CD4-positive, alpha-beta T cell (primary cell): ENCODE results near the gene TTC9B. TPM values are rescaled to one million over a fixed set of nuclear protein-coding genes. Genes with fewer than 3 reads are reported as not detected.

ENCODE experiments used
- ATAC-seq: fragments of 200-7000 bp; cut with Tn5 transposase; one replicate; pipeline ENCODE4 v1.10.0; 2022; ENCODE audit warnings: mild to moderate bottlenecking; ENCODE audit not compliant: poor library complexity
- CTCF ChIA-PET: fragments of 350-600 bp; sonication (Branson Sonifier 250); formaldehyde crosslinking; loops from one replicate; lab custom pipeline; 2021; ENCODE audit warnings: antibody characterized with exemption, inconsistent platforms; lab: Charles Lee
- POLR2A ChIA-PET: fragments of 350-600 bp; sonication (Branson Sonifier 250); formaldehyde crosslinking; loops from one replicate; lab custom pipeline; 2021; ENCODE audit warnings: antibody characterized with exemption, inconsistent platforms; lab: Charles Lee
- DNase-seq, 14 experiments: peaks; one replicate each; pipeline ENCODE4 v3.0.0-alpha.2; 2013 to 2020; ENCODE audit warnings: mixed read lengths in 2 of 14
- H3K27ac ChIP-seq, 2 donors: one replicate each; pipeline versions ENCODE4 v1.5.1 to v1.7.0; 2013; ENCODE audit warnings: low read length in 2 of 2, low read depth in 1 of 2, mild to moderate bottlenecking in 1 of 2
- H3K27me3 ChIP-seq, 2 experiments: 1 replicate in 1 of 2; 2 replicates in 1 of 2; pipeline versions ENCODE4 v1.6.1 to v1.7.0; 2013; ENCODE audit warnings: low read length in 2 of 2, control low read depth in 1 of 2, mild to moderate bottlenecking in 1 of 2, moderate library complexity in 1 of 2; ENCODE audit not compliant: insufficient read depth in 2 of 2, control insufficient read depth in 1 of 2
- H3K36me3 ChIP-seq: one replicate; pipeline ENCODE4 v1.6.1; 2013; ENCODE audit warnings: low read length, control low read depth; ENCODE audit not compliant: insufficient read depth
- H3K4me1 ChIP-seq: one replicate; pipeline ENCODE4 v1.6.1; 2013; ENCODE audit warnings: low read length, control low read depth; ENCODE audit not compliant: insufficient read depth
- H3K4me3 ChIP-seq: one replicate; pipeline ENCODE4 v1.5.1; 2013; ENCODE audit warnings: mild to moderate bottlenecking, low read length, moderate library complexity
- H3K9me3 ChIP-seq, 2 experiments: 1 replicate in 1 of 2; 2 replicates in 1 of 2; pipeline versions ENCODE4 v1.6.1 to v1.7.0; 2013; ENCODE audit warnings: low read length in 2 of 2, mild to moderate bottlenecking in 2 of 2, control low read depth in 1 of 2, moderate library complexity in 1 of 2; ENCODE audit not compliant: control insufficient read depth in 1 of 2, insufficient read depth in 1 of 2
- H3K27ac Mint-ChIP-seq: one replicate; pipeline ENCODE4 v1.8.0; 2020; ENCODE audit warnings: mixed read lengths
- H3K27me3 Mint-ChIP-seq: one replicate; pipeline ENCODE4 v1.8.0; 2021; ENCODE audit warnings: mixed read lengths
- H3K36me3 Mint-ChIP-seq: one replicate; pipeline ENCODE4 v1.8.0; 2021; ENCODE audit warnings: low read depth, mixed read lengths
- H3K4me1 Mint-ChIP-seq: one replicate; pipeline ENCODE4 v1.8.0; 2021; ENCODE audit warnings: low read depth, mixed read lengths
- H3K4me3 Mint-ChIP-seq: one replicate; pipeline ENCODE4 v1.8.0; 2020; ENCODE audit warnings: mild to moderate bottlenecking, mixed read lengths
- H3K9me3 Mint-ChIP-seq: one replicate; pipeline ENCODE4 v1.8.0; 2020; ENCODE audit warnings: mixed read lengths
- intact Hi-C, 2 experiments: fragments of 100-400 bp; cut with DNase I in 1 of 2; cut with micrococcal nuclease in 1 of 2; formaldehyde crosslinking; loops; one replicate each; pipeline versions ENCODE4 v1.15.1 to v1.9.0; 2023 to 2025; cut with DNase I, micrococcal nuclease
- total RNA-seq, 174 experiments: library from RNA in 2 of 174; stranded (reverse) in 2 of 174; gene quantifications; one replicate each; pipeline ENCODE4 v1.2.3 and lab custom pipeline; 2021 to 2026
- TF ChIP-seq, protein P1 (sequence below): fragments of 200-600 bp; IDR thresholded peaks from one replicate; pipeline ENCODE4 v1.8.0; 2022; ENCODE audit warnings: antibody characterized with exemption, mild to moderate bottlenecking

TTC9B gene
- total RNA-seq, 2 experiments from 2014 or later, result not detected

DNA sequence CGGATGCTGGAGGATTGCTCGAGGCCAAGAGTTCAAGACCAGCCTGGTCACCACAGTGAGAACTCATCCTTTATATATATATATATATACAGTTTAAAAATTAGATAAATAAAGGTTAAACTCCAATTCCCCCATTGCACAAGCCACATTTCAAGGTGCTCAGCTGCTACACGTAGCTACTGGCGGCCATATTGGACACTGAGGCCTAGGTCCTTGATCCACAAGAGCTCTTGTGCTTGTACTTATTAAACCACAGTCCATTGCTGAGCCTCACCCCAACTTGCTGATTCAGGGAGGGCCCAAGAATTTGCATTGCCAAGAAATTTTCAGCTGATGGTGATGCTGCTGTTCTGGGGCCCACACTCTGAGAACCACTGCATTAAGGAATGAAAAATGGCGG, 9.6 kb downstream of the TTC9B start:
- ChIA-PET POLR2A (no interaction called here), CTCF (no interaction called here)
- Histone ChIP-seq H3K9me3 (no peaks in the 10 kb centered on the region), H3K4me1 (no peaks in the 10 kb centered on the region), H3K27ac (no peak overlapping the region), H3K4me3 (no peak overlapping the region), H3K36me3 (peaks cover 14% of the 10 kb centered on the region), H3K27me3 (no peaks in the 10 kb centered on the region)
- intact Hi-C loops, result no loop called here
- TF ChIP-seq, protein P1, sequence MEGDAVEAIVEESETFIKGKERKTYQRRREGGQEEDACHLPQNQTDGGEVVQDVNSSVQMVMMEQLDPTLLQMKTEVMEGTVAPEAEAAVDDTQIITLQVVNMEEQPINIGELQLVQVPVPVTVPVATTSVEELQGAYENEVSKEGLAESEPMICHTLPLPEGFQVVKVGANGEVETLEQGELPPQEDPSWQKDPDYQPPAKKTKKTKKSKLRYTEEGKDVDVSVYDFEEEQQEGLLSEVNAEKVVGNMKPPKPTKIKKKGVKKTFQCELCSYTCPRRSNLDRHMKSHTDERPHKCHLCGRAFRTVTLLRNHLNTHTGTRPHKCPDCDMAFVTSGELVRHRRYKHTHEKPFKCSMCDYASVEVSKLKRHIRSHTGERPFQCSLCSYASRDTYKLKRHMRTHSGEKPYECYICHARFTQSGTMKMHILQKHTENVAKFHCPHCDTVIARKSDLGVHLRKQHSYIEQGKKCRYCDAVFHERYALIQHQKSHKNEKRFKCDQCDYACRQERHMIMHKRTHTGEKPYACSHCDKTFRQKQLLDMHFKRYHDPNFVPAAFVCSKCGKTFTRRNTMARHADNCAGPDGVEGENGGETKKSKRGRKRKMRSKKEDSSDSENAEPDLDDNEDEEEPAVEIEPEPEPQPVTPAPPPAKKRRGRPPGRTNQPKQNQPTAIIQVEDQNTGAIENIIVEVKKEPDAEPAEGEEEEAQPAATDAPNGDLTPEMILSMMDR, result no peak
- Mint-ChIP-seq H3K4me1 (no peaks in the 10 kb centered on the region), H3K4me3 (no peak overlapping the region), H3K27me3 (no peaks in the 10 kb centered on the region), H3K27ac (no peak overlapping the region), H3K9me3 (no peaks in the 10 kb centered on the region), H3K36me3 (peaks cover 26% of the 10 kb centered on the region)
- ATAC-seq (no peak), DNase-seq (no peak)

DNA sequence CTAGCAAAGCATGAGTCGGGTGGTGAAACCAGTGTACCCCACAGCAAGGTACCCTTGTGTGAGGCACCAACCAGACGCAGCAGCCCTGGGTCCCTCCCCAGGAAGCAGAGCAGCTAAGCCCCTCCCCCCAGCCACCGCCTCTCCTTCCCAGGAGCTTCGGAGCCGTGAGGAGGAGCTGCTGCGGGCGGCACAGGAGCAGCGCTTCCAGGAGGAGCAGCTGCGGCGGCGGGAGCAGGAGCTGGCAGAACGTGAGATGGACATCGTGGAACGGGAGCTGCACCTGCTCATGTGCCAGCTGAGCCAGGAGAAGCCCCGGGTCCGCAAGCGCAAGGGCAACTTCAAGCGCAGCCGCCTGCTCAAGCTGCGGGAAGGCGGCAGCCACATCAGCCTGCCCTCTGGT, 12.4 kb downstream of the TTC9B start:
- no peak overlapping the region for H3K27ac Mint-ChIP-seq
- no peaks in the 10 kb centered on the region for H3K9me3 ChIP-seq
- CTCF ChIA-PET, result no interaction called here

GRCh38 chr19:40204381-40204780, 13.8 kb downstream of the TTC9B start:
- ATAC-seq (no peak), DNase-seq (no peak)
- Mint-ChIP-seq H3K9me3 (no peaks in the 10 kb centered on the region), H3K27ac (no peak overlapping the region), H3K36me3 (peaks cover 22% of the 10 kb centered on the region), H3K4me1 (no peaks in the 10 kb centered on the region), H3K4me3 (no peak overlapping the region), H3K27me3 (no peaks in the 10 kb centered on the region)
- H3K27ac ChIP-seq, result no peak overlapping the region
- no peak overlapping the region for H3K4me3 ChIP-seq
- intact Hi-C loops, result no loop called here
- no peaks in the 10 kb centered on the region for H3K4me1 ChIP-seq
- POLR2A ChIA-PET, result no interaction called here
- TF ChIP-seq, protein P1, result no peak
- CTCF ChIA-PET, result no interaction called here
- H3K36me3 ChIP-seq, result peaks cover 17% of the 10 kb centered on the region
- H3K27me3 ChIP-seq, result no peaks in the 10 kb centered on the region
- no peaks in the 10 kb centered on the region for H3K9me3 ChIP-seq

More for the DNA sequence above, 12.4 kb downstream of the TTC9B start:
- no peak overlapping the region for H3K27ac ChIP-seq
- Mint-ChIP-seq H3K4me3 (no peak overlapping the region), H3K36me3 (peaks cover 32% of the 10 kb centered on the region), H3K4me1 (no peaks in the 10 kb centered on the region), H3K9me3 (no peaks in the 10 kb centered on the region), H3K27me3 (no peaks in the 10 kb centered on the region)
- intact Hi-C loops, result no loop called here
- ATAC-seq, result no peak
- TF ChIP-seq, protein P1, result no peak
- no peaks in the 10 kb centered on the region for H3K27me3 ChIP-seq
- POLR2A ChIA-PET, result no interaction called here
- peaks cover 19% of the 10 kb centered on the region for H3K36me3 ChIP-seq
- H3K4me3 ChIP-seq, result no peak overlapping the region
- DNase-seq, result no peak
- no peaks in the 10 kb centered on the region for H3K4me1 ChIP-seq
